Heart left ventricle (tissue), 16 donors: ENCODE data around the gene NTNG2. TPM values are rescaled to one million over a fixed set of nuclear protein-coding genes. Genes with fewer than 3 reads are reported as not detected.
A peak's percentile ranks its signal among the peaks of the same experiment; 100 is the strongest.

Source experiments
- ATAC-seq, 4 donors: fragments of 200-7000 bp; cut with Tn5 transposase; one replicate each; pipeline ENCODE4 v1.9.1; 2020 to 2022; ENCODE audit warnings: moderate library complexity in 4 of 4, mild to moderate bottlenecking in 3 of 4, moderate number of reproducible peaks in 1 of 4
- DNase-seq, 5 donors: peaks; one replicate each; pipeline ENCODE4 v3.0.0-alpha.2; 2020
- H3K27ac ChIP-seq, 12 donors: fragments of 200-600 bp; sonication (generic) in 4 of 12; one replicate each; pipeline versions ENCODE4 v1.5.0 to v1.8.0; 2016 to 2022; ENCODE audit warnings: mild to moderate bottlenecking in 2 of 12
- H3K27me3 ChIP-seq, 9 donors: fragments of 200-600 bp; sonication (generic) in 2 of 9; one replicate each; pipeline versions ENCODE4 v1.5.1 to v1.8.0; 2016 to 2022; ENCODE audit warnings: mild to moderate bottlenecking in 3 of 9
- H3K36me3 ChIP-seq, 9 donors: fragments of 200-600 bp; sonication (generic) in 2 of 9; one replicate each; pipeline versions ENCODE4 v1.5.0 to v1.8.0; 2018 to 2022; ENCODE audit warnings: mild to moderate bottlenecking in 2 of 9
- H3K4me1 ChIP-seq, 12 donors: fragments of 200-600 bp; sonication (generic) in 4 of 12; one replicate each; pipeline versions ENCODE4 v1.5.0 to v1.8.0; 2016 to 2022; ENCODE audit warnings: mild to moderate bottlenecking in 3 of 12
- H3K4me3 ChIP-seq, 12 donors: fragments of 200-600 bp; sonication (generic) in 4 of 12; one replicate each; pipeline versions ENCODE4 v1.5.0 to v1.8.0; 2017 to 2022; ENCODE audit warnings: mild to moderate bottlenecking in 9 of 12, moderate library complexity in 4 of 12
- H3K9me3 ChIP-seq, 12 donors: fragments of 200-600 bp; sonication (generic) in 4 of 12; one replicate each; pipeline versions ENCODE4 v1.5.0 to v1.8.0; 2016 to 2022; ENCODE audit warnings: mild to moderate bottlenecking in 1 of 12
- CTCF ChIP-seq, 12 donors: fragments of 200-600 bp; sonication (generic) in 4 of 12; IDR thresholded peaks; one replicate each; pipeline versions ENCODE4 v1.5.0 to v1.8.0; 2018 to 2022; ENCODE audit warnings: antibody characterized with exemption in 12 of 12, mild to moderate bottlenecking in 5 of 12
- POLR2A ChIP-seq, 2 donors: fragments of 450-650 bp; IDR thresholded peaks; one replicate each; pipeline ENCODE4 v1.6.1; 2017; ENCODE audit warnings: antibody characterized with exemption in 2 of 2, mild to moderate bottlenecking in 2 of 2, moderate library complexity in 2 of 2
- whole genome bisulfite sequencing, 4 donors: extraction: QIAGEN DNeasy Blood & Tissue Kit in 2 of 4; methylation state at CpG; one replicate each; pipeline versions ENCODE4 v1.1.5 to v1.1.7; 2013 to 2018; 5-methylcytosine and 5-hydroxymethylcytosine counted together
- intact Hi-C, 10 donors: fragments of 100-400 bp; cut with DNase I; formaldehyde crosslinking; loops; one replicate each; pipeline versions ENCODE4 v1.11.1 to v1.14.2; 2022
- polyA plus RNA-seq, 2 donors: library from polyadenylated mRNA; stranded (reverse); fragments of 200-250 nt; gene quantifications; one replicate each; pipeline ENCODE4 v1.2.3, GENCODE V29; 2013
- total RNA-seq, 9 donors: library from RNA; depleted of rRNA in 2 of 9; stranded (reverse); fragments of >200 nt in 2 of 9; fragmentation: NEBNext Ultra II Directional in 3 of 9; extraction: Animal tissue kit (Norgen Biotek cat#: 25700) in 3 of 9; gene quantifications; one replicate each; pipeline versions ENCODE4 v1.1.0 to v1.2.4, GENCODE V29; 2016 to 2023
- donor health status: ischemic (EF 13 %, LVEDD 7.1; RV severe dilation, severe dysfunction).
- donor health status: healthy with polysubstance abuse.
- donor health status: DM: no; HTN: yes; CAD: no.
- donor health status: DM: no; HTN: no; CAD: no.
- donor health status: ischemic (EF 25% LVEDD 6.9; RV normal size, moderate dysfunction).
- donor health status: ischemic (EF 25% LVEDD 5.7; RV mildly dilated, moderate dysfunction).
- donor health status: healthy.
- donor health status: DM: yes; HTN: yes; CAD: no.
- donor health status: ischemic (EF 35%, LVEDD 5.7; RV mildly dilated, moderate dysfunction).
- donor health status: nonischemic (EF 11% LVEDD 7.7; RV severe dilation, severe dysfunction).
- donor health status: DM: yes; HTN: yes; CAD: no.
- donor health status: PGD.
- donor health status: ischemic (EF 29% LVEDD 5.4; RV normal size, mild dysfunction).
- donor health status: nonischemic (EF 23%, LVEDD 6.1; RV moderate dilation, normal function).

Gene NTNG2
- total and polyA plus RNA-seq, 11 donors = 0.28 to 4.1 (median 2.2) TPM

DNA sequence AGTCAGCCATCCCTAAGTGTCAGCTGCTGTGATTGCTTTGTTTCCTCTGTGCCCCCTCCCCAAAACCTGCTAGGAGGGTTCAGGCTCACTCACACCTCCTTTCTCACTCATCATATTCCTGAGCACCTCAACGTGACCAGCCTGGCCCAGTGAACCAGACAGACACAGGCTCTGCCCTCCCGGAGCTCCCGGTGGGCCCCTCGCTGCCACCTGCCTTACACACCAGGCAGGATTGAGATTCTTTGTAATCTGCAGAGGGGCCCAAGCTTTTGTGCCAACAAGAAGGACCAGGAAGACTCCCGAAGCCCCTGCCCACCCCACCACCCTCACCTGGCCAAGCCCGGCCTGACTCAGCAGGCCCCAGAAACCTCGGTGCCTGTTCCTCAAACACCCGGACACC lies 87.8 kb downstream of the NTNG2 start:
- Histone ChIP-seq H3K27ac (no peak overlapping the region), H3K4me1 (peaks cover 0 to 13% (median 1%) of the 10 kb centered on the region in 12 donors), H3K27me3 (peaks cover 0 to 14% (median 0%) of the 10 kb centered on the region in 9 donors), H3K4me3 (no peak overlapping the region), H3K36me3 (no peaks in the 10 kb centered on the region), H3K9me3 (peaks cover 0 to 9% (median 0%) of the 10 kb centered on the region in 12 donors)
- 84 to 91% (median 90%) methylated on average over 8 of the region's 8 CpGs for WGBS, 4 donors
- TF ChIP-seq CTCF (IDR thresholded peaks at IDR 0.05) (no peak), POLR2A (IDR thresholded peaks at IDR 0.05) (no peak)
- intact Hi-C loops = loop anchor here in 5 of 10 donors (5.0 kb wide), 1 partner anchor 487 kb away; no protein-coding TSS in a partner anchor
- DNase-seq = no peak
- no peak for ATAC-seq

DNA sequence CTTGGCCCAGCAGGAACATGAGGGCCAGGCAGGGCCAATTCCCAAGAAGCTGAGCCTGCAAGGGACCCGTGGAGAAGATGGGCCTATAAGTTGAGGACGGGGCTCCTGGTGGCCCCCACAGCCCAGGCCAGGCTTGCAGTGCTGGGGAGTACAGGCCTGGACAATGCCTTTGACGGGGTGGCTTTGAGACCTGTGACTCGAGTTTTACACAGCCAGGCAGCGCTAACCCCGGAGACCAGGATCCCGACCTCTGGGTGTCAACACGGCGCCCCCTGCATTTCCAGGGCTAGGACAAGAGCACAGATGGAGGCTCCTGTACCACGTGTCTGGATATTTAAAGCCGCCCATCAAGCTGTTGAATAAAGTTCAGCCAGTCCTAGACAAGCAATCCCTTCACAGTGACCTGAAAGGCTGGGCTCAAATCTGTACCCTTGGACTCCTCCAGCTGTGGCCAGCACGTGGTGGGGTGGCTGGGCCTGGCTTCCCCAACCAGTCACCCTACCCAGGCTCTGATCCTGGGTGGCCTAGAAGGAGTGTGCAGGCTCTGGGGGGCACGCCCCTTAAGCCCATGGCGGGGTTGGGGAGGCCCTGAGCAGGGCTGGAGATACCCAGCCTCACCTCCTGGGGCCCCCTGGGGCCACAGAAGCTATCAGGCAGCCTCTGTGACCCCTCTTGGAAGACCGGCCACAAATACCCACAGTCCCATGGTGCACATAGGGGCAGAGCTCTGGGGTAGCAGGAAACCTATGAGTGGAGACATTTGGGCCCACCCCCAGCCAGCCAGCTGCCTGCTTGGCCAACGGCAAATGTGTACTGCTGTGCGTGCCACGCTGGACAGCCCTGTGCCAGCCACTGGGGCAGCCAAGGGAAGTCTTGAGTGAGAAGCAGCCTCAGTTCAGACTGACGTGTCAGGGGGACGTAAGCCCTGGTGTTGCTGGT lies 88.7 kb downstream of the NTNG2 start:
- DNase-seq (no peak), ATAC-seq (peak in 1 of 4 donors; percentile 32)
- WGBS, 4 donors = 89 to 96% (median 93%) methylated on average over 19 to 20 of the region's 20 CpGs
- Histone ChIP-seq H3K9me3 (peaks cover 0 to 9% (median 0%) of the 10 kb centered on the region in 12 donors), H3K4me1 (peaks cover 0 to 6% (median 0%) of the 10 kb centered on the region in 12 donors), H3K27me3 (peaks cover 0 to 13% (median 0%) of the 10 kb centered on the region in 9 donors), H3K4me3 (no peak overlapping the region), H3K27ac (no peak overlapping the region), H3K36me3 (no peaks in the 10 kb centered on the region)
- intact Hi-C loops = loop anchor here in 4 of 10 donors (5.0 kb wide), 1 partner anchor 488 kb away; no protein-coding TSS in a partner anchor
- no peak for TF ChIP-seq CTCF (IDR thresholded peaks at IDR 0.05)
- TF ChIP-seq POLR2A (IDR thresholded peaks at IDR 0.05) = no peak

GRCh38 chr9:132260846-132261245 lies 99.0 kb downstream of the NTNG2 start:
- no peak overlapping the region for H3K4me3 ChIP-seq
- peaks cover 0 to 50% (median 41%) of the 10 kb centered on the region in 9 donors for H3K36me3 ChIP-seq
- ATAC-seq = no peak
- no peak for DNase-seq
- TF ChIP-seq POLR2A (IDR thresholded peaks at IDR 0.05) = no peak
- TF ChIP-seq CTCF (IDR thresholded peaks at IDR 0.05) = no peak
- H3K27me3 ChIP-seq = no peaks in the 10 kb centered on the region
- intact Hi-C loops = loop anchor here in 1 of 10 donors (10.0 kb wide), 1 partner anchor 496 kb away; no protein-coding TSS in a partner anchor
- H3K9me3 ChIP-seq = no peaks in the 10 kb centered on the region
- H3K4me1 ChIP-seq = peaks cover 0 to 24% (median 6%) of the 10 kb centered on the region in 12 donors
- WGBS, 4 donors = 80 to 91% (median 88%) methylated on average over 3 of the region's 3 CpGs
- H3K27ac ChIP-seq = no peak overlapping the region

GRCh38 chr9:132266017-132266416 lies 104.2 kb downstream of the NTNG2 start:
- DNase-seq = no peak
- WGBS, 4 donors = 53 to 72% (median 67%) methylated on average over 3 of the region's 3 CpGs
- Histone ChIP-seq H3K27me3 (no peaks in the 10 kb centered on the region), H3K4me3 (no peak overlapping the region), H3K36me3 (peaks cover 0 to 96% (median 79%) of the 10 kb centered on the region in 9 donors), H3K4me1 (peaks cover 0 to 44% (median 10%) of the 10 kb centered on the region in 12 donors), H3K27ac (peak overlapping the region in 11 of 12 donors; percentile 43 to 74 (median 56)), H3K9me3 (no peaks in the 10 kb centered on the region)
- TF ChIP-seq CTCF (IDR thresholded peaks at IDR 0.05) (no peak), POLR2A (IDR thresholded peaks at IDR 0.05) (no peak)
- no peak for ATAC-seq
- intact Hi-C loops = loop anchor here in 7 of 10 donors (5.0 to 10.0 kb wide), 2 partner anchors 501 to 504 kb away; no protein-coding TSS in a partner anchor
